ENCODE measurements around the gene FN3K.
"Not testable (repeated sequence)": the region's sequence is repeated elsewhere in the genome, so short reads cannot be mapped to it uniquely, and the experiment has no call there.

FN3K gene

DNA sequence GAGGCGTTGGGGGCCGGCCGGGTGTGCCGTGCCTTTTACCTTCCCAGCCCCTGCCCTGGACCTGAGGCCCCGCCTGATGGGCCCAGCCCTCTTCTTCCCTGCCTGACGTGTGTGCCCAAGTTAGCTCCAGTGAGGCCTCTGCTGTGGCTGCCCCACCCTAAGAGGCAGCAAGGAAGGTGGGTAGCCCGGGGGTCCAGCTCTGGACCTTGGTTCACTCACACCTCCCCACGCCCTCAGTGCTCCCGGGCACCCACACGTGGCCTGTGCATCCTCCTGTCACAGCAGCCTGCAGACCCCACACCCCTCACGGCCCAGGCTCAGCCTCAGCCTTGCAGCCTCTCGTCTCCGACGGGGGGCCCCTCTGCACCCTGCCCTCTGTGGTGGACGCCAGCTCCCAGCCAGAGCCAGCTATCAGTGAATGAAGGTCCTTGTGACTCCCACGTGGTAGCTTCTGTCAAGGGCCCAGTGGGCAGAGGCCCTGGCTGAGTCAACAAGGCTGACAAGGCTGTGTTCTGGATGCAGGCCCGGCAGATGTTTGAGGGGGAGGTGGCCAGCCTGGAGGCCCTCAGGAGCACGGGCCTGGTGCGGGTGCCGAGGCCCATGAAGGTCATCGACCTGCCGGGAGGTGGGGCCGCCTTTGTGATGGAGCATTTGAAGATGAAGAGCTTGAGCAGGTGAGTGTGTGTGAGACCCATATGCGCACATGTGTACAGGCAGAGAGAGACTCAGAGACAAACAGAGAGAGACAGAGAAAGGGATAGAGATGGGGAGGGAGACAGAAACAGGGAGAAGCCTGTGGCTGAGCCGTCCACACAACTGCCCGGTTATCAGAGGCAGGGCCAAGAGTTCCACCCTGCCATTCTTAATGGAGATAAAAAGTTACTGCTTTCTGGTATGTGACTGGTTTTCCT is 2.8 kb downstream of the FN3K start:
- no peak for DNase-seq

- DNase-seq, result no peak
Observed at GRCh38 chr17:82740906-82741759, 5.7 kb downstream of the FN3K start.

GRCh38 chr17:82743344-82744219 is 8.2 kb downstream of the FN3K start:
- DNase-seq, result no peak

- not testable (repeated sequence) for DNase-seq
Observed at GRCh38 chr17:82744736-82745135, 9.3 kb downstream of the FN3K start.

GRCh38 chr17:82745524-82745923 is 10.1 kb downstream of the FN3K start:
- no peak for DNase-seq

DNA sequence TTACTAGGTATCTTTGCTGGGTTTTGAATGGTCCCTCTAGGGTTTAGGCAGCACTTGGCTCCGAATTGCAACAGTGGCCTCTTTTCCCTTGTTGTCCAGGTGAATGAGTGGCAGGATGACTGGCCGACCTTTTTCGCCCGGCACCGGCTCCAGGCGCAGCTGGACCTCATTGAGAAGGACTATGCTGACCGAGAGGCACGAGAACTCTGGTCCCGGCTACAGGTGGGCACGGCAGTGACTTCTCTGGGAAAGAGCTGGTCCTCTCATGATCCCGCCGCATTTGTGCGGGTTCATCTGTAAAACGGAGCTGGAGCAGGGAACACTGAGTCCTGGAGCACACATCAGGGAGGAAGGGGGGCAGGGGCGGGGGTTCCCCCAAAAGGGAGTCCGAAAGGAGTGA is 13.3 kb downstream of the FN3K start:
- no peak for DNase-seq

- DNase-seq, result no peak
Observed at GRCh38 chr17:82750241-82750908, 15.0 kb downstream of the FN3K start.

DNA sequence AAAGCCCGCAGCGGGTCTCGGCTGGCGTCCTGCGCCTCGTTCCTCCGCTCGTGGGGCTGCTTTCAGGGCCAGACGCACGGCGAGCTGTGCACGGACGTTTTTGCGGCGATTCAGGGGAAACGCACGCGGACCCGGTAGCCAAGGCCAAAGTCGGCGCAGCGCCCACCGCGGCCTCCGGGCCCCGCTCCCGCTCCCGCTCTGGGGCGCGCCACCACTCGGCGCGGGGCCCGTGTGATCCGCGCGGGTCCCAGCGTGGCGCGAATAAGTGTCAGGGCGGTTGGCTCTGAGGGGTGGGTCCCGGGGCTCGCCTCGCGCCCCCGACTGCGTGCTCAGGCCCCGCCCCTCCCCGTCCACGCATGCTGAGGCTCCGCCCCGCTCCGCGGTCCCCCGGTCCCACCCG is 15.8 kb downstream of the FN3K start:
- no peak for DNase-seq

GRCh38 chr17:82751571-82752370 is 16.4 kb downstream of the FN3K start, which contains the start of gene TBCD:
TSS of gene TBCD (plus strand) at chr17:82752065. CDS start at chr17:82752194, 129 bp downstream.
- peak; percentile 67 for DNase-seq

GRCh38 chr17:82752371-82753200 is 17.2 kb downstream of the FN3K start:
- DNase-seq, result no peak

DNA sequence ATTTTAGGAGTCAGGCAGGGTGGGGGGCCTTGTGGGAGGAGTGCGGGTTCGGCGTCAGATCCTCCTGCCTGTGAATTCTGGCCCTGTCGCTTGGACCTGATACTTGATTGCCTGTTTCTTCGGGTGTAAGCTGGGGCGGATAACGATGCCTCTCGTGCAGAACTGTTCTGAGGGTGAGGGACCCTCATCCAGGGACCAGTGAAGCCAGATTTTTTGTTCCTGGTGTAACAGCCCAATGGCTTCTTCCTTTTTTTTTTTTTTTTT is 17.7 kb downstream of the FN3K start:
- DNase-seq, result no peak

DNA sequence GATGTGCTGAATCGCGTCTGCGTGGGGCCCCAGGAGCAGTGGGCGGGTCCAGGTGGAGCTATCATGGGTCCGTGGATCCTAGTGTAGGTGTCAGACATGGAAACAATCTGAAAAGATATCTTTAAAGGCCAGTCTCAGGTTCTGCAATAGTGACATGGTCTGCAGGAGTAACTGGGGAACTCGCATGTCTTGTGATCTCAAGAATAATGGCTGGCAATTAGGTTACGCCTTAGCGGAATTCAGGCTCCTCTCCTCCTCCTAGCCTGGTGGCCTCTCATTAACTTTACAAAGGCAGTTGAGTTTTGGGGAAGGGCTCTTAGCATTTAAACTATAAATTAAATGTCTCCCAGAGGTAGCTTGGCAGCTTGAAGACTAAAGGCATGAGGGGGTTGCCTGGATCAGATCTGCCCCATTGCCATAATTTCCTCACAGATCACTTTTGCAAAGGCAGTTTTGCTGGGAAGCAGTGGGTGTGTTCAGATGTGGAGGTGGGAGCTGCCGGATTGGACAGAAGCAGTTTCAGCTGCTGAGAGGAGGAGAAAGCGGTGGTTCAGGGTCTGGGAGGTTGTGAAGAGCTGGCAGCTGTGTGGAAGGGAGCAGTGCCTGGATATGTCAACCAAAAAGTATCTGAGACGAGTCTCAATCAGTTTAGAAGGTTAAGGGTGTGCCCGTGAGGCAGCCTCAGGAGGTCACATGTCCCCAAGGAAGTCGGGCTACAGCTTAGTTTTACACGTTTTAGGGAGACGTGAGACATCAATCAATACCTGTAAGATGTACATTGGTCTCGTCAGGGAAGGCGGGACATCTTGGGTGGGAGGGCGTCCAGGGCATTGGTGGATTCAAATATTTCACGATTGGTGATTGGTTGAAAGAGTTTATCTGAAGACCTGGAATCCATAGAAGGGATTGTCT is 19.1 kb downstream of the FN3K start:
- no peak for DNase-seq

DNA sequence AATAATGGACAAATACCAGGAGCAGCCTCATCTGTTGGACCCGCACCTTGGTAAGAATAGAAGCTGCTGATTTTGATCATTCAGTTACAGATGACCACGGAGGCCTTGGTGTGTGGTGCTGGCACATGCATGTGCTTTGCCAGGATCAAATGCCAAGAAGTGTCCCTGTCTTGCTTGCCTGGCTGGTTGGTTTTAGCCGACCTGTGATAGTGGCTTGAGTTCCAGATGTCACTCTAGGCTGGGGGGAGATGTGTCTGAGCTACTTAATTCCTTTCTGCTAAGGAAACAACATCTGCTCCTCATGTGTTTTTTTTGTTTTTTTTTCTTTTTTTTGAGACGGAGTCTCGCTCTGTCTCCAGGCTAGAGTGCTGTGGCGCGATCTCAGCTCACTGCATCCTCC is 20.8 kb downstream of the FN3K start:
- DNase-seq, result no peak

GRCh38 chr17:82765371-82765770 is 30.0 kb downstream of the FN3K start:
- DNase-seq, result no peak

- no peak for DNase-seq
Observed at GRCh38 chr17:82767041-82767754, 31.8 kb downstream of the FN3K start.

DNA sequence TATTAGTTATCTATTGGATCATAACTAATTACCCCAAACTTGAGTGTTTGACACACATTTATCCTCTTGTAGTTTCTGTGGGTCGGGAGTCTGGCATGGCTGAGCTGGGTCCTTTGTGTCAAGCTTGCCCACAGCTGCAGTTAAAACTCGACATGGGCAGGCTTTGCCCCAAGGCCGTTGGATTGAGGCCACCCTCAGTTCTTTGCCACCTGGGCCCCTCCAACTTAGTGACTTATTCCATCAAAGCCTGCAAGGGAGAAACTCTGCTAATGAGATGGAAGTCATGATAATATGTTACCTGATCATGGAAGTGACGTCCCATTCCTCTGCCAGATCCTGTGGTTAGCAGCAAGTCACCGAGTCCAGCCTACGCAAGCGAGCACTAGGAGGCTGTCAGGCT is 33.6 kb downstream of the FN3K start:
- no peak for DNase-seq

GRCh38 chr17:82772026-82772425 is 36.6 kb downstream of the FN3K start:
- no peak for DNase-seq

GRCh38 chr17:82774456-82774855 is 39.0 kb downstream of the FN3K start:
- not testable (repeated sequence) for DNase-seq
